ENCODE measurements around the gene ARL8A. TPM values are rescaled to one million over a fixed set of nuclear protein-coding genes. Genes with fewer than 3 reads are reported as not detected.
"Not testable (repeated sequence)": the region's sequence is repeated elsewhere in the genome, so short reads cannot be mapped to it uniquely, and the experiment has no call there.

Gene ARL8A
- polyA plus RNA-seq, 3 donors: 12.4 to 123 (median 14.8) TPM

- intact Hi-C loops (cut with micrococcal nuclease): loop anchor here in 1 of 2 donors (1.0 to 10.0 kb wide), 2 partner anchors 19 to 258 kb away; partner anchors contain the start of gene SHISA4
Measured at GRCh38 chr1:202143011-202143767, 1.3 kb downstream of the ARL8A start.

GRCh38 chr1:202141468-202141867 lies 3.1 kb downstream of the ARL8A start:
- H2AFZ ChIP-seq (ENCODE audit: insufficient read depth, low read depth, low read length, poor library complexity, severe bottlenecking); H3K27me3 Mint-ChIP-seq (ENCODE audit: low read depth in 3 of 3); H3K4me2 ChIP-seq (replicated peaks; ENCODE audit: extremely low read depth, low read length, poor library complexity, severe bottlenecking); DNase-seq; H3K27me3 ChIP-seq (ENCODE audit: control insufficient read depth in 2 of 2, insufficient read depth in 2 of 2, low read length in 2 of 2); H3K27ac ChIP-seq (ENCODE audit: low read depth in 1 of 2, low read length in 2 of 2); H3K9ac ChIP-seq (ENCODE audit: insufficient read depth, low read length, poor library complexity, severe bottlenecking); H3K9me3 Mint-ChIP-seq; H3K9me3 ChIP-seq (replicated peaks in 1 of 2; ENCODE audit: control insufficient read depth in 1 of 2, insufficient read depth in 1 of 2, low read length in 2 of 2): not testable (repeated sequence)
- Histone ChIP-seq H3K36me3 (replicated peaks in 1 of 2; ENCODE audit: control insufficient read depth in 1 of 2, insufficient read depth in 2 of 2, low read length in 2 of 2) (peaks cover 25 to 34% of the 10 kb centered on the region in 2 donors), H4K20me1 (ENCODE audit: insufficient read depth, low read length) (peaks cover 70% of the 10 kb centered on the region), H3K4me3 (replicated peaks in 1 of 3; ENCODE audit: low read depth in 2 of 3, low read length in 3 of 3) (peak overlapping the region in 1 of 3 experiments; percentile 95), H3K4me1 (ENCODE audit: control insufficient read depth in 1 of 2, insufficient read depth in 2 of 2, low read length in 2 of 2) (peaks cover 27 to 36% of the 10 kb centered on the region in 2 donors), H3K79me2 (ENCODE audit: insufficient read depth, low read length) (peaks cover 86% of the 10 kb centered on the region)
- intact Hi-C loops (cut with micrococcal nuclease): loop anchor here in 1 of 2 donors (10.0 kb wide), 1 partner anchor 257 kb away; the partner anchor contains the start of gene SHISA4
- 100% methylated on average over 2 of the region's 3 CpGs for WGBS (ENCODE audit: insufficient coverage)
- Mint-ChIP-seq H3K4me3 (peak overlapping the region in 1 of 2 donors; percentile 57), H3K27ac (peak overlapping the region in 4 of 7 donors; percentile 41 to 97 (median 75)), H3K4me1 (peaks cover 38% of the 10 kb centered on the region), H3K36me3 (peaks cover 24 to 52% of the 10 kb centered on the region in 2 donors)

More at GRCh38 chr1:202143011-202143767, 1.3 kb downstream of the ARL8A start:
- H3K9ac ChIP-seq (ENCODE audit: insufficient read depth, low read length, poor library complexity, severe bottlenecking): peak overlapping the region; percentile 88
- peaks cover 27 to 36% of the 10 kb centered on the region in 2 donors for H3K4me1 ChIP-seq (ENCODE audit: control insufficient read depth in 1 of 2, insufficient read depth in 2 of 2, low read length in 2 of 2)
- H3K9me3 ChIP-seq (replicated peaks in 1 of 2; ENCODE audit: control insufficient read depth in 1 of 2, insufficient read depth in 1 of 2, low read length in 2 of 2): no peaks in the 10 kb centered on the region
- H3K36me3 ChIP-seq (replicated peaks in 1 of 2; ENCODE audit: control insufficient read depth in 1 of 2, insufficient read depth in 2 of 2, low read length in 2 of 2): peaks cover 15 to 34% of the 10 kb centered on the region in 2 donors
- peaks cover 53% of the 10 kb centered on the region for H4K20me1 ChIP-seq (ENCODE audit: insufficient read depth, low read length)
- H2AFZ ChIP-seq (ENCODE audit: insufficient read depth, low read depth, low read length, poor library complexity, severe bottlenecking): peak overlapping the region; percentile 51
- H3K4me3 ChIP-seq (replicated peaks in 1 of 3; ENCODE audit: low read depth in 2 of 3, low read length in 3 of 3): peak overlapping the region; percentile 73 to 95 (median 76)
- H3K4me2 ChIP-seq (replicated peaks; ENCODE audit: extremely low read depth, low read length, poor library complexity, severe bottlenecking): peak overlapping the region; percentile 95
- peak overlapping the region; percentile 98 to 99 for H3K4me3 Mint-ChIP-seq
- peak overlapping the region; percentile 91 to 92 for H3K27ac ChIP-seq (ENCODE audit: low read depth in 1 of 2, low read length in 2 of 2)
- peak; percentile 72 to 76 (median 72) for DNase-seq
- H3K27ac Mint-ChIP-seq: peak overlapping the region; percentile 97 to 99 (median 98)
- H3K27me3 Mint-ChIP-seq (ENCODE audit: low read depth in 3 of 3): peaks cover 0 to 8% (median 0%) of the 10 kb centered on the region in 3 donors
- H3K36me3 Mint-ChIP-seq: peaks cover 22 to 50% of the 10 kb centered on the region in 2 donors
- peaks cover 69% of the 10 kb centered on the region for H3K79me2 ChIP-seq (ENCODE audit: insufficient read depth, low read length)
- no peak for TF ChIP-seq CTCF (IDR thresholded peaks at IDR 0.05)
- H3K4me1 Mint-ChIP-seq: peaks cover 38% of the 10 kb centered on the region
- no peaks in the 10 kb centered on the region for H3K9me3 Mint-ChIP-seq
- no peaks in the 10 kb centered on the region for H3K27me3 ChIP-seq (ENCODE audit: control insufficient read depth in 2 of 2, insufficient read depth in 2 of 2, low read length in 2 of 2)
- 0% methylated on average over 15 of the region's 17 CpGs for WGBS (ENCODE audit: insufficient coverage)

Data from CD14-positive monocyte (primary cell).